ENCODE data around the gene WBP2.
"Not testable (repeated sequence)": the region's sequence is repeated elsewhere in the genome, so short reads cannot be mapped to it uniquely, and the experiment has no call there.

- not testable (repeated sequence) for TF ChIP-seq CTCF, POLR2A (IDR thresholded peaks at IDR 0.05)
Measured at GRCh38 chr17:75810756-75811155, 44.4 kb downstream of the WBP2 start.
